Measurements from ENCODE around the gene IGDCC3. TPM values are rescaled to one million over a fixed set of nuclear protein-coding genes. Genes with fewer than 3 reads are reported as not detected.

IGDCC3 gene
- total and polyA plus RNA-seq, 10 of the 15 experiments (the other 5 are each of a cell fraction or from before 2014, with no cell fraction given): 0.10 to 0.20 (median 0.15) TPM; not detected in 7

DNA sequence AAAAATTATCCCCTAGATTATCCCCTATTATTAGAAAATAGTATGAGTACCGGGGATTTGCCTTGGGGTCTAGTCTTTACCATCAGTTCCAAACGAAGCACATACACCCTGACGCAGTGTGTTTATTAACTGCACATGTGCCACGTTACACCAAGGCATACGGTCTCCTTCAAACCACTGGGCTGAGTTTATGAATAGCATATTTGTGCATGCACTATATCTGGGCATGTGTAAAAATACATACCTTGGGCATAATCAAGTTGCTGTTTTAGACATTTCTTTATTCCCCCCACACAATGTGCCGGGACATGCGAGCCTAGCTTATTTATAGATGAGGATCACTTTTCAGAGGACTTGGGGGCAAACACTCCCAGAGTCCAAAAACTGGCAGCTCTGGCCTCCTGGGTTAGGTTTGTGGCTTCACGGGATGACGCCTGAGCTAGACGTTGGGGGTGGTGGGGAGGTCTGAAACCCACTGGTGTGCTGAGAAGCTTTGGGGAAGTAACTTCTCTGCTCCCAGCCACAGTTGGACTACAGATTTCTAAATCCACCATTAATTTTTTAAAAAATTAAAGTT is 28.7 kb upstream of the IGDCC3 start:
- Histone ChIP-seq H3K9ac (ENCODE audit: control insufficient read depth, insufficient read depth, low read length) (no peak overlapping the region), H2AFZ (ENCODE audit: control insufficient read depth, low read depth, low read length) (no peak overlapping the region), H3K4me1 (ENCODE audit: control insufficient read depth, insufficient read depth, low read length) (peaks cover 23% of the 10 kb centered on the region), H3K79me2 (ENCODE audit: control insufficient read depth, insufficient read depth, low read length) (no peaks in the 10 kb centered on the region), H3K4me3 (no peak overlapping the region), H3K4me2 (ENCODE audit: control insufficient read depth, insufficient read depth) (no peak overlapping the region), H3K27me3 (replicated peaks in 1 of 2; ENCODE audit: control insufficient read depth in 2 of 2, insufficient read depth in 2 of 2, low read length in 1 of 2) (no peaks in the 10 kb centered on the region), H3K9me3 (replicated peaks; ENCODE audit: control insufficient read depth, insufficient read depth, low read length) (no peaks in the 10 kb centered on the region), H3K27ac (ENCODE audit: control insufficient read depth, insufficient read depth) (no peak overlapping the region), H4K20me1 (ENCODE audit: control insufficient read depth, insufficient read depth) (no peaks in the 10 kb centered on the region), H3K36me3 (ENCODE audit: control insufficient read depth in 2 of 2, insufficient read depth in 2 of 2, low read length in 1 of 2) (no peaks in the 10 kb centered on the region)
- peak; percentile 18; the same call in 1 of the 3 replicates for ATAC-seq
- intact Hi-C loops (cut with micrococcal nuclease; ENCODE audit: unreplicated experiment) (no loop called here), in situ Hi-C loops (cut with MboI) (no loop called here)
- DNase-seq (ENCODE audit: low read depth, low spot score): no peak
- ChIA-PET POLR2A (interaction anchor here (0.6 kb wide), 2 partner anchors 10 to 81 kb away, joined by 3 to 6 read pairs; no protein-coding TSS in a partner anchor), CTCF (interaction anchor here (0.8 to 3.3 kb wide), 4 partner anchors 15 to 86 kb away, joined by 3 to 10 read pairs (median 3); no protein-coding TSS in a partner anchor), SMC1A (ENCODE audit: uncharacterized antibody, unreplicated experiment) (interaction anchor here (0.7 to 1.5 kb wide), 3 partner anchors 14 to 28 kb away, joined by 3 read pairs; no protein-coding TSS in a partner anchor), RAD21 (ENCODE audit: unreplicated experiment) (interaction anchor here (2.2 kb wide), 1 partner anchor 15 kb away, joined by 12 read pairs; no protein-coding TSS in a partner anchor)
- FAIRE-seq: no peak
- TF ChIP-seq CHD2 (IDR thresholded peaks at IDR 0.05; ENCODE audit: borderline replicate concordance, low read depth, low read length): 0 out of 2 replicates have a peak, but pooled peaks have one; percentile 14
- 0 out of 2 replicates have a peak, but pooled peaks have one; percentile 29 for TF ChIP-seq DPF2 (IDR thresholded peaks at IDR 0.05)
- peak in 1 of 2 experiments; percentile 23; a peak in 1 of 4 replicates for TF ChIP-seq BHLHE40 (IDR thresholded peaks at IDR 0.05; ENCODE audit: borderline replicate concordance in 1 of 2, low read depth in 2 of 2, low read length in 1 of 2)
- peak; percentile 15 to 21; a peak in 1 of 4 replicates for TF ChIP-seq IKZF2 (IDR thresholded peaks at IDR 0.05)
- TF ChIP-seq ZNF274 (IDR thresholded peaks at IDR 0.05; ENCODE audit: insufficient read depth, insufficient read length): no peak
- TF ChIP-seq IKZF1 (conservative IDR thresholded peaks at IDR 0.05): peak; percentile 43
- WGBS (ENCODE audit: insufficient coverage, insufficient replicate concordance, low lambda C conversion rate, missing lambda C conversion rate): 39% methylated on average over 10 of the region's 10 CpGs
- BruUV-seq (replicated peaks): no TSS peak
